Activated T-helper 1 cell treated with anti-CD3 and anti-CD28 coated beads, Interleukin-12 subunit alpha, Interleukin-12 subunit beta, Interleukin-2, Interleukin-4 antibody, amounts not matched to agents 30 ng/mL and 10 ng/mL and 1 ng/mL, durations not matched to agents 14 hours and 24 hours and 36 hours (primary cell): Measurements from ENCODE around the gene BNIP5. TPM values are rescaled to one million over a fixed set of nuclear protein-coding genes. Genes with fewer than 3 reads are reported as not detected.

ENCODE experiments used
- DNase-seq: peaks from one replicate; pipeline ENCODE4 v3.0.0; 2021; ENCODE audit warnings: low spot score
- H3K27ac Mint-ChIP-seq: one replicate; pipeline ENCODE4 v1.8.0; 2021; ENCODE audit warnings: mild to moderate bottlenecking, mixed read lengths
- H3K27me3 Mint-ChIP-seq: one replicate; pipeline ENCODE4 v1.8.0; 2022; ENCODE audit warnings: mild to moderate bottlenecking, moderate library complexity, mixed read lengths; ENCODE audit not compliant: insufficient read depth
- H3K36me3 Mint-ChIP-seq: one replicate; pipeline ENCODE4 v1.8.0; 2021; ENCODE audit warnings: low read depth, mixed read lengths
- H3K4me1 Mint-ChIP-seq: one replicate; pipeline ENCODE4 v1.8.0; 2021; ENCODE audit warnings: low read depth, mixed read lengths
- H3K4me3 Mint-ChIP-seq: one replicate; pipeline ENCODE4 v1.8.0; 2021; ENCODE audit warnings: mild to moderate bottlenecking, moderate library complexity, mixed read lengths
- H3K9me3 Mint-ChIP-seq: one replicate; pipeline ENCODE4 v1.8.0; 2021; ENCODE audit warnings: mixed read lengths
- intact Hi-C: fragments of 100-400 bp; cut with micrococcal nuclease; formaldehyde crosslinking; loops from one replicate; pipeline ENCODE4 v1.15.1; 2024
- total RNA-seq: library from RNA; stranded (reverse); gene quantifications from 2 replicates; pipeline ENCODE4 v1.2.3, GENCODE V29; 2022

Gene BNIP5
- total RNA-seq, 1 donor from 2014 or later = not detected

- Mint-ChIP-seq H3K9me3 (peaks cover 5% of the 10 kb centered on the region), H3K27ac (no peak within 1 kb of the TSS), H3K4me1 (no peaks in the 10 kb centered on the region), H3K4me3 (no peak within 1 kb of the TSS), H3K27me3 (peaks cover 10% of the 10 kb centered on the region), H3K36me3 (no peaks in the 10 kb centered on the region)
- no peak for DNase-seq
- intact Hi-C loops = no loop called here
Measured at GRCh38 chr6:36269834-36270705, 66.6 kb downstream of the BNIP5 start, which contains the start of gene PNPLA1. PNPLA1 (plus strand) TSS chr6:36270060; CDS start chr6:36270460, 400 bp downstream.

DNA sequence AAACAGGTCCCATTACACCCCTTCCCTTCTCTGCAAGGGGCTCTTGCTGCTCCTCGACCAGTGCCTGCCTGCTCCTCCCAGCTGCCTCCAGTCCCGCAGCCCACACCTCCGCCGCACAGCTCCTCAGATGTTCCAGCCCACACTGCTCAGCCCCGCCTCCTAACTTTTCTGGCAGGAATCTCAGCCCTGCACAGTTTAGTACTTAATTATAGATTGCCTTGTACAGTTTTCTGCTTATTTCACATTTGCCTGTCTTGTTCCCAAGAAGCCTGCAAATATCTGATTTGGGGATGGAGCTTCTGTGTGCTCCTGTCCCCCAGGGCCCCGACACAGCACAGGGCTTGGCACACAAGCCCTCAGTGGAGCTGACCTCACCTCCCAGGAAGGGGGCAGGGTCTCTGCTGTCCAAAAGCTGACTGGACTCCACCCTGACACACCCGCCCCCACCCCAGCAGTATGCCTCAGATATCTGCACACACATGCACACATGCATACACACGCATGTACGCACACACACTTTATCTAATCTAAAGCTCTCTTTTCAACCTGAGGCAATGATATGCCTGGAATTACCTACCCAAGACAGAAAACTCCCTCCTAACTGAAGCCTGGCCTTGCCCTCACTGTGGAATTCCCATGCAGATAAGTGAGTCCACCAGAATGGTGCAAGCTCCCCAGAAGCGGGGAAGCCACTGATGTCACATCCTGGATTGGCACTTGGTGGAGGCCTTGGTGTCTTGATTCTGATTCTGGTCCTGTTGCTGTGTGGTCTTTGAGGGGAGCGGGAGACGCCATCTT lies 68.0 kb downstream of the BNIP5 start:
- H3K4me1 Mint-ChIP-seq = no peaks in the 10 kb centered on the region
- peaks cover 7% of the 10 kb centered on the region for H3K27me3 Mint-ChIP-seq
- DNase-seq = no peak
- intact Hi-C loops = no loop called here
- no peaks in the 10 kb centered on the region for H3K36me3 Mint-ChIP-seq
- peaks cover 5% of the 10 kb centered on the region for H3K9me3 Mint-ChIP-seq
- H3K27ac Mint-ChIP-seq = no peak overlapping the region
- no peak overlapping the region for H3K4me3 Mint-ChIP-seq

GRCh38 chr6:36267731-36268477 lies 68.8 kb downstream of the BNIP5 start:
- Mint-ChIP-seq H3K36me3 (no peaks in the 10 kb centered on the region), H3K4me3 (no peak overlapping the region), H3K27ac (no peak overlapping the region), H3K9me3 (peaks cover 5% of the 10 kb centered on the region), H3K4me1 (no peaks in the 10 kb centered on the region), H3K27me3 (peaks cover 8% of the 10 kb centered on the region)
- intact Hi-C loops = no loop called here
- DNase-seq = no peak

DNA sequence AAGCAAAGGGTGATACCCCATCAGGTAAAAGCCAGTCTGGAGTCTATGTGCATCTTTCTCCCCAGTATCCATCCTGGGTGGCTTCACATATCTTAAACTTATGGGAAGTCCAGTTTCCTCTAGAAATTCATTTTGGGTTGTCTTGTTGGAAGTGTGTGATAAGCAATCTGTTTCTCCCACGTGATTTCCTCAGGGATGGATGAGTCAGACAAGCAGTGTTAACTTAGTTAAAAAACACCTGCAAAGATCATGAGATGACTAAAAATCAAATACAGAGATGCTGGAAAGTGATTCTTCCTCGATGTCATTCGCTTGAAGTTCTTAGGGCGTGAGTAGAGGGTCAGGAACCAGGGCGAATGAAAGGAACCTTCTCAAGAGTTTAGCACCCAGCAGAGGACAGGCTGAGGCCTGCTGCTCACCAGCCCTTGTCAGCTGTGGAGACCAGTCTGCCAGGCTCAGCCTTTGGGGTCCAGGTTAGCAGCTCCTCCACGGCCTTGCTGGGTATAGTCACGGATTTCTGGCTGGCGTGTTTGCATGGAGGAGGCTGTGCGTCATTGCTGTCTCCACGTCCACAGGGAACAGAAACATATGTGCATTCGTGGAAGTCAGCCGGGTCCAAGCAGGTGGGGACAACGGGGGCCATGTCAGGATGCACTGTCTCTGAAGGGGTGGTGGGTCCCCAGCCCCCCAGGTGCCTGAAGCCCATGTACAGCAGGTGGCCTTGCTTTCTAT lies 69.6 kb downstream of the BNIP5 start:
- no peak for DNase-seq
- no peaks in the 10 kb centered on the region for H3K36me3 Mint-ChIP-seq
- no peak overlapping the region for H3K4me3 Mint-ChIP-seq
- H3K4me1 Mint-ChIP-seq = no peaks in the 10 kb centered on the region
- peaks cover 5% of the 10 kb centered on the region for H3K9me3 Mint-ChIP-seq
- H3K27me3 Mint-ChIP-seq = peaks cover 8% of the 10 kb centered on the region
- H3K27ac Mint-ChIP-seq = no peak overlapping the region
- intact Hi-C loops = no loop called here

Other genes with a start within 250 kb of the BNIP5 start
- 54.6 and 55.7 TPM in 2 replicates for gene MAPK13, start 206.4 kb downstream of the BNIP5 start, total RNA-seq
- 22.0 and 25.9 TPM in 2 replicates for gene BRPF3, start 140.1 kb downstream of the BNIP5 start, total RNA-seq
- not detected in 2 replicates for gene PNPLA1, start 66.8 kb downstream of the BNIP5 start, total RNA-seq
- gene ETV7, start 50.8 kb upstream of the BNIP5 start, total RNA-seq = 0.47 and 0.88 TPM in 2 replicates
- gene PXT1, start 106.0 kb upstream of the BNIP5 start, total RNA-seq = 0.16 and 0.29 TPM in 2 replicates
- 62.4 and 62.8 TPM in 2 replicates for gene KCTD20, start 106.1 kb upstream of the BNIP5 start, total RNA-seq
- 23.5 and 23.6 TPM in 2 replicates for gene STK38, start 210.6 kb upstream of the BNIP5 start, total RNA-seq